Measurements from ENCODE around the gene IL5RA. TPM values are rescaled to one million over a fixed set of nuclear protein-coding genes. Genes with fewer than 3 reads are reported as not detected.

The IL5RA gene
- total RNA-seq, 1 experiment from 2014 or later, result not detected

- no peak overlapping the region for H3K4me3 ChIP-seq (replicated peaks in 1 of 2; ENCODE audit: low read depth in 1 of 2, low read length in 2 of 2)
- H2AFZ ChIP-seq (ENCODE audit: low read depth, low read length, poor library complexity, severe bottlenecking), result no peak overlapping the region
- H3K9ac ChIP-seq (ENCODE audit: low read length), result no peak overlapping the region
- ChIA-PET RAD21 (ENCODE audit: low non-redundant PET in 1 of 2, low total read pairs in 2 of 2, uncharacterized antibody in 2 of 2, unreplicated experiment in 2 of 2) (no interaction called here), CTCF (no interaction called here), POLR2A (no interaction called here)
- no peak overlapping the region for H3K4me2 ChIP-seq (ENCODE audit: low read length)
- 0 out of 2 replicates have a peak, but pooled peaks cover 3% of the 10 kb centered on the region for H3K27me3 ChIP-seq (ENCODE audit: insufficient read depth, low read length)
- H3K4me1 ChIP-seq (ENCODE audit: control insufficient read depth in 1 of 2, insufficient read depth in 2 of 2, low read length in 2 of 2), result no peaks in the 10 kb centered on the region
- H3K36me3 ChIP-seq (ENCODE audit: control insufficient read depth in 1 of 2, insufficient read depth in 2 of 2, low read length in 2 of 2), result no peaks in the 10 kb centered on the region
- H4K20me1 ChIP-seq (ENCODE audit: insufficient read depth), result no peaks in the 10 kb centered on the region
- no peak overlapping the region for H3K27ac ChIP-seq (ENCODE audit: low read depth, low read length)
- TF ChIP-seq ELF1 (IDR thresholded peaks at IDR 0.05; ENCODE audit: borderline replicate concordance, low read depth), result no peak
- TF ChIP-seq JUND (IDR thresholded peaks at IDR 0.05), result no peak
- TF ChIP-seq EZH2phosphoT487 (IDR thresholded peaks at IDR 0.05; ENCODE audit: borderline replicate concordance), result no peak
- TF ChIP-seq POLR2A (IDR thresholded peaks at IDR 0.05; ENCODE audit: borderline replicate concordance, extremely low read depth, insufficient read depth, insufficient read length), result no peak
- no peak for TF ChIP-seq REST (IDR thresholded peaks at IDR 0.05; ENCODE audit: low read depth)
- TF ChIP-seq SP1 (IDR thresholded peaks at IDR 0.05; ENCODE audit: low read depth), result no peak
- no peak for TF ChIP-seq CTCF (IDR thresholded peaks at IDR 0.05 in 2 of 3, conservative IDR thresholded peaks at IDR 0.05 in 1 of 3; ENCODE audit: borderline replicate concordance in 1 of 3, insufficient read depth in 1 of 3, low read depth in 2 of 3, low read length in 2 of 3)
- TF ChIP-seq YY1 (IDR thresholded peaks at IDR 0.05; ENCODE audit: extremely low read depth, insufficient replicate concordance, low read depth, low read length), result no peak
- TF ChIP-seq MAX (IDR thresholded peaks at IDR 0.05), result no peak
- TF ChIP-seq RAD21 (IDR thresholded peaks at IDR 0.05; ENCODE audit: low read depth), result no peak
- no peak for TF ChIP-seq ZBTB33 (IDR thresholded peaks at IDR 0.05; ENCODE audit: extremely low read depth, insufficient replicate concordance, low read length)
- intact Hi-C loops (cut with micrococcal nuclease), result no loop called here
- no peaks in the 10 kb centered on the region for H3K9me3 ChIP-seq (ENCODE audit: control insufficient read depth in 1 of 2, insufficient read depth in 1 of 2, low read depth in 1 of 2, low read length in 2 of 2)
- ATAC-seq (no peak), DNase-seq (ENCODE audit: low read depth, low spot score) (no peak)
- BruUV-seq (replicated peaks), result no TSS peak
- no peaks in the 10 kb centered on the region for H3K79me2 ChIP-seq (ENCODE audit: insufficient read depth, low read length)
- no peaks in the 10 kb centered on the region for H3K9me2 ChIP-seq (ENCODE audit: insufficient read depth)
Measured at GRCh38 chr3:3071136-3071535, 39.0 kb downstream of the IL5RA start.
